Measurements from ENCODE around the gene HOATZ. TPM values are rescaled to one million over a fixed set of nuclear protein-coding genes. Genes with fewer than 3 reads are reported as not detected.
A peak's percentile ranks its signal among the peaks of the same experiment; 100 is the strongest.

Gene HOATZ
- total RNA-seq: not detected
- not detected for polyA plus RNA-seq

GRCh38 chr11:111514216-111515031 lies at the start of gene HOATZ:
Gene HOATZ, plus strand, starts transcription at chr11:111514778. Its CDS starts 7 bp downstream, at chr11:111514785.
- Mint-ChIP-seq H3K4me1 (peaks cover 7 to 24% (median 14%) of the 10 kb centered on the region in 3 donors), H3K36me3 (peaks cover 0 to 6% (median 4%) of the 10 kb centered on the region in 3 donors), H3K9me3 (peaks cover 0 to 3% (median 0%) of the 10 kb centered on the region in 5 donors), H3K27me3 (peaks cover 38 to 50% of the 10 kb centered on the region in 2 donors), H3K27ac (no peak within 1 kb of the TSS), H3K4me3 (peak within 1 kb of the TSS in 5 of 7 donors; percentile 6 to 61 (median 49))
- ChIA-PET CTCF (no interaction called here), POLR2A (no interaction called here)
- Histone ChIP-seq H3K27me3 (ENCODE audit: insufficient read depth, low read length, poor library complexity, severe bottlenecking) (peaks cover 15% of the 10 kb centered on the region), H3K27ac (ENCODE audit: low read depth, low read length) (no peak within 1 kb of the TSS), H3K4me1 (ENCODE audit: insufficient read depth, low read length) (no peaks in the 10 kb centered on the region), H3K36me3 (ENCODE audit: insufficient read depth, low read length) (no peaks in the 10 kb centered on the region), H3K4me3 (ENCODE audit: low read length) (no peak within 1 kb of the TSS), H3K9me3 (ENCODE audit: low read length) (no peaks in the 10 kb centered on the region)
- no peak for DNase-seq

- Histone ChIP-seq H3K4me1 (ENCODE audit: insufficient read depth, low read length) (no peaks in the 10 kb centered on the region), H3K27me3 (ENCODE audit: insufficient read depth, low read length, poor library complexity, severe bottlenecking) (no peaks in the 10 kb centered on the region), H3K4me3 (ENCODE audit: low read length) (no peak overlapping the region), H3K9me3 (ENCODE audit: low read length) (no peaks in the 10 kb centered on the region), H3K36me3 (ENCODE audit: insufficient read depth, low read length) (no peaks in the 10 kb centered on the region), H3K27ac (ENCODE audit: low read depth, low read length) (no peak overlapping the region)
- no peak for DNase-seq
- Mint-ChIP-seq H3K9me3 (no peaks in the 10 kb centered on the region), H3K4me1 (no peaks in the 10 kb centered on the region), H3K27ac (peak overlapping the region in 1 of 8 donors; percentile 55), H3K36me3 (no peaks in the 10 kb centered on the region), H3K4me3 (no peak overlapping the region), H3K27me3 (peaks cover 12 to 52% of the 10 kb centered on the region in 2 donors)
- ChIA-PET POLR2A (no interaction called here), CTCF (no interaction called here)
Observed at GRCh38 chr11:111465400-111465799, 49.2 kb upstream of the HOATZ start.

- Mint-ChIP-seq H3K9me3 (no peaks in the 10 kb centered on the region), H3K4me3 (no peak overlapping the region), H3K36me3 (no peaks in the 10 kb centered on the region), H3K27ac (no peak overlapping the region), H3K27me3 (peaks cover 9 to 42% of the 10 kb centered on the region in 2 donors), H3K4me1 (no peaks in the 10 kb centered on the region)
- Histone ChIP-seq H3K9me3 (ENCODE audit: low read length) (no peaks in the 10 kb centered on the region), H3K4me1 (ENCODE audit: insufficient read depth, low read length) (no peaks in the 10 kb centered on the region), H3K36me3 (ENCODE audit: insufficient read depth, low read length) (no peaks in the 10 kb centered on the region), H3K27me3 (ENCODE audit: insufficient read depth, low read length, poor library complexity, severe bottlenecking) (no peaks in the 10 kb centered on the region), H3K4me3 (ENCODE audit: low read length) (no peak overlapping the region), H3K27ac (ENCODE audit: low read depth, low read length) (no peak overlapping the region)
- POLR2A ChIA-PET: no interaction called here
- DNase-seq: no peak
- CTCF ChIA-PET: no interaction called here
Observed at GRCh38 chr11:111466615-111467014, 48.0 kb upstream of the HOATZ start.

- Histone ChIP-seq H3K4me3 (ENCODE audit: low read length) (no peak overlapping the region), H3K27me3 (ENCODE audit: insufficient read depth, low read length, poor library complexity, severe bottlenecking) (no peaks in the 10 kb centered on the region), H3K9me3 (ENCODE audit: low read length) (no peaks in the 10 kb centered on the region), H3K27ac (ENCODE audit: low read depth, low read length) (no peak overlapping the region), H3K36me3 (ENCODE audit: insufficient read depth, low read length) (no peaks in the 10 kb centered on the region), H3K4me1 (ENCODE audit: insufficient read depth, low read length) (no peaks in the 10 kb centered on the region)
- POLR2A ChIA-PET: no interaction called here
- no peak for DNase-seq
- CTCF ChIA-PET: no interaction called here
- peaks cover 6 to 34% of the 10 kb centered on the region in 2 donors for H3K27me3 Mint-ChIP-seq
- no peak overlapping the region for H3K27ac Mint-ChIP-seq
- H3K4me1 Mint-ChIP-seq: no peaks in the 10 kb centered on the region
- no peaks in the 10 kb centered on the region for H3K36me3 Mint-ChIP-seq
- H3K9me3 Mint-ChIP-seq: no peaks in the 10 kb centered on the region
- no peak overlapping the region for H3K4me3 Mint-ChIP-seq
Observed at GRCh38 chr11:111469200-111469599, 45.4 kb upstream of the HOATZ start.

- Histone ChIP-seq H3K9me3 (ENCODE audit: low read length) (no peaks in the 10 kb centered on the region), H3K27ac (ENCODE audit: low read depth, low read length) (no peak overlapping the region), H3K4me1 (ENCODE audit: insufficient read depth, low read length) (no peaks in the 10 kb centered on the region), H3K4me3 (ENCODE audit: low read length) (no peak overlapping the region), H3K27me3 (ENCODE audit: insufficient read depth, low read length, poor library complexity, severe bottlenecking) (no peaks in the 10 kb centered on the region), H3K36me3 (ENCODE audit: insufficient read depth, low read length) (no peaks in the 10 kb centered on the region)
- Mint-ChIP-seq H3K36me3 (peaks cover 0 to 2% (median 0%) of the 10 kb centered on the region in 3 donors), H3K4me3 (no peak overlapping the region), H3K27me3 (peaks cover 6 to 36% of the 10 kb centered on the region in 2 donors), H3K27ac (no peak overlapping the region), H3K9me3 (no peaks in the 10 kb centered on the region), H3K4me1 (no peaks in the 10 kb centered on the region)
- POLR2A ChIA-PET: no interaction called here
- CTCF ChIA-PET: no interaction called here
- no peak for DNase-seq
Observed at GRCh38 chr11:111472228-111472627, 42.4 kb upstream of the HOATZ start.

GRCh38 chr11:111474432-111474831 lies 40.1 kb upstream of the HOATZ start:
- Histone ChIP-seq H3K4me1 (ENCODE audit: insufficient read depth, low read length) (no peaks in the 10 kb centered on the region), H3K27ac (ENCODE audit: low read depth, low read length) (no peak overlapping the region), H3K36me3 (ENCODE audit: insufficient read depth, low read length) (no peaks in the 10 kb centered on the region), H3K27me3 (ENCODE audit: insufficient read depth, low read length, poor library complexity, severe bottlenecking) (no peaks in the 10 kb centered on the region), H3K4me3 (ENCODE audit: low read length) (no peak overlapping the region), H3K9me3 (ENCODE audit: low read length) (no peaks in the 10 kb centered on the region)
- Mint-ChIP-seq H3K27me3 (peaks cover 8 to 46% of the 10 kb centered on the region in 2 donors), H3K4me1 (no peaks in the 10 kb centered on the region), H3K9me3 (peaks cover 0 to 2% (median 0%) of the 10 kb centered on the region in 5 donors), H3K27ac (no peak overlapping the region), H3K36me3 (peaks cover 0 to 2% (median 0%) of the 10 kb centered on the region in 3 donors), H3K4me3 (no peak overlapping the region)
- CTCF ChIA-PET: no interaction called here
- no peak for DNase-seq
- POLR2A ChIA-PET: no interaction called here

- H3K9me3 Mint-ChIP-seq: peaks cover 0 to 15% (median 5%) of the 10 kb centered on the region in 5 donors
Observed at GRCh38 chr11:111476366-111476765, 38.2 kb upstream of the HOATZ start.

GRCh38 chr11:111476956-111477355 lies 37.6 kb upstream of the HOATZ start:
- no peak overlapping the region for H3K27ac ChIP-seq (ENCODE audit: low read depth, low read length)
- no peak for DNase-seq
- Mint-ChIP-seq H3K36me3 (peaks cover 0 to 2% (median 0%) of the 10 kb centered on the region in 3 donors), H3K4me1 (no peaks in the 10 kb centered on the region), H3K27ac (no peak overlapping the region), H3K27me3 (peaks cover 11 to 52% of the 10 kb centered on the region in 2 donors), H3K4me3 (no peak overlapping the region), H3K9me3 (peaks cover 0 to 15% (median 5%) of the 10 kb centered on the region in 5 donors)
- no peaks in the 10 kb centered on the region for H3K4me1 ChIP-seq (ENCODE audit: insufficient read depth, low read length)
- no peaks in the 10 kb centered on the region for H3K36me3 ChIP-seq (ENCODE audit: insufficient read depth, low read length)
- ChIA-PET POLR2A (no interaction called here), CTCF (no interaction called here)
- no peaks in the 10 kb centered on the region for H3K9me3 ChIP-seq (ENCODE audit: low read length)
- no peak overlapping the region for H3K4me3 ChIP-seq (ENCODE audit: low read length)
- H3K27me3 ChIP-seq (ENCODE audit: insufficient read depth, low read length, poor library complexity, severe bottlenecking): no peaks in the 10 kb centered on the region

More at GRCh38 chr11:111476366-111476765, 38.2 kb upstream of the HOATZ start:
- no peaks in the 10 kb centered on the region for H3K36me3 ChIP-seq (ENCODE audit: insufficient read depth, low read length)
- no peak overlapping the region for H3K4me3 ChIP-seq (ENCODE audit: low read length)
- Mint-ChIP-seq H3K27ac (no peak overlapping the region), H3K4me3 (no peak overlapping the region), H3K36me3 (peaks cover 0 to 2% (median 0%) of the 10 kb centered on the region in 3 donors), H3K4me1 (no peaks in the 10 kb centered on the region), H3K27me3 (peaks cover 11 to 52% of the 10 kb centered on the region in 2 donors)
- no peaks in the 10 kb centered on the region for H3K9me3 ChIP-seq (ENCODE audit: low read length)
- no peak overlapping the region for H3K27ac ChIP-seq (ENCODE audit: low read depth, low read length)
- POLR2A ChIA-PET: no interaction called here
- no peaks in the 10 kb centered on the region for H3K27me3 ChIP-seq (ENCODE audit: insufficient read depth, low read length, poor library complexity, severe bottlenecking)
- no peaks in the 10 kb centered on the region for H3K4me1 ChIP-seq (ENCODE audit: insufficient read depth, low read length)
- CTCF ChIA-PET: no interaction called here
- no peak for DNase-seq

Measured in CD8-positive, alpha-beta memory T cell (primary cell).